LNCaP clone FGC (cell line): ENCODE data around the gene GPALPP1.

Experiments used
- DNase-seq: peaks from one replicate; pipeline ENCODE4 v3.0.0-alpha.2; 2011; ENCODE audit warnings: low read depth
- H3K4me3 ChIP-seq: 2 replicates; pipeline ENCODE4 v1.5.1; 2011; ENCODE audit warnings: mild to moderate bottlenecking, low read depth, low read length, control low read depth
- CTCF ChIP-seq: IDR thresholded peaks from 2 replicates; pipeline ENCODE4 v1.5.1; 2012; ENCODE audit warnings: mild to moderate bottlenecking; ENCODE audit not compliant: control insufficient read depth, insufficient read depth; ENCODE audit errors: extremely low read depth

Gene GPALPP1

GRCh38 chr13:44967704-44968433, 21.5 kb upstream of the GPALPP1 start:
- no peak for TF ChIP-seq CTCF
- DNase-seq = peak; percentile 89
- no peak overlapping the region for H3K4me3 ChIP-seq

GRCh38 chr13:44968434-44968815, 20.9 kb upstream of the GPALPP1 start:
- no peak for TF ChIP-seq CTCF
- no peak for DNase-seq

GRCh38 chr13:44969551-44970484, 19.5 kb upstream of the GPALPP1 start:
- DNase-seq = peak; percentile 25
- peak; percentile 59 for TF ChIP-seq CTCF
- no peak overlapping the region for H3K4me3 ChIP-seq

More at GRCh38 chr13:44968434-44968815, 20.9 kb upstream of the GPALPP1 start:
- H3K4me3 ChIP-seq = no peak overlapping the region

- TF ChIP-seq CTCF = no peak
- peak; percentile 59 for DNase-seq
Measured at GRCh38 chr13:44971656-44972595, 17.4 kb upstream of the GPALPP1 start.

GRCh38 chr13:44972956-44973581, 16.3 kb upstream of the GPALPP1 start:
- DNase-seq = no peak
- TF ChIP-seq CTCF = peak; percentile 47
- H3K4me3 ChIP-seq = no peak overlapping the region

More at GRCh38 chr13:44971656-44972595, 17.4 kb upstream of the GPALPP1 start:
- H3K4me3 ChIP-seq = no peak overlapping the region
